IMR-90 (cell line): Measurements from ENCODE around the gene OGG1. TPM values are rescaled to one million over a fixed set of nuclear protein-coding genes. Genes with fewer than 3 reads are reported as not detected.
A peak's percentile ranks its signal among the peaks of the same experiment; 100 is the strongest.

Source experiments
- ATAC-seq: fragments of 200-7000 bp; cut with Tn5 transposase; 2 replicates; pipeline ENCODE4 v1.9.1; 2020; ENCODE audit warnings: low read depth, mild to moderate bottlenecking, moderate library complexity
- BruUV-seq: library from RNA; stranded (reverse); fragments of 400-500 nt; replicated peaks from 2 replicates; lab custom pipeline; 2021; lab: Mats Ljungman, UMichigan
- CTCF ChIA-PET: fragments of 300-600 bp; formaldehyde crosslinking; extraction: SDS; loops from one replicate; lab custom pipeline; 2021; ENCODE audit warnings: antibody characterized with exemption; lab: Yijun Ruan, JAX
- POLR2A ChIA-PET: fragments of 300-600 bp; sonication (Branson Sonifier 250); formaldehyde crosslinking; loops from one replicate; lab custom pipeline; 2022; ENCODE audit warnings: antibody characterized with exemption; ENCODE audit not compliant: unreplicated experiment; lab: Charles Lee
- DNase-seq: peaks from one replicate; pipeline ENCODE4 v3.0.0; 2013
- H2AFZ ChIP-seq: replicated peaks from 2 replicates; pipeline ENCODE3; 2013; ENCODE audit warnings: low read length, mild to moderate bottlenecking; ENCODE audit not compliant: poor library complexity
- H2AK5ac ChIP-seq: 2 replicates; pipeline ENCODE4 v1.6.1; 2013; ENCODE audit warnings: low read depth, low read length, inconsistent platforms
- H2AK9ac ChIP-seq: replicated peaks from 2 replicates; pipeline ENCODE3; 2013; ENCODE audit warnings: mild to moderate bottlenecking, low read depth, low read length, moderate library complexity; ENCODE audit not compliant: poor library complexity
- H2BK120ac ChIP-seq: 2 replicates; pipeline ENCODE4 v1.6.1; 2013; ENCODE audit warnings: low read depth, low read length, inconsistent platforms
- H2BK15ac ChIP-seq: 3 replicates; pipeline ENCODE4 v1.6.1; 2013; ENCODE audit warnings: low read depth, low read length, inconsistent platforms
- H2BK20ac ChIP-seq: 2 replicates; pipeline ENCODE4 v1.6.1; 2013; ENCODE audit warnings: low read depth, mild to moderate bottlenecking, inconsistent platforms, low read length, moderate library complexity
- H2BK5ac ChIP-seq: 2 replicates; pipeline ENCODE4 v1.6.1; 2013; ENCODE audit warnings: mild to moderate bottlenecking, low read depth, low read length, inconsistent platforms; ENCODE audit not compliant: poor library complexity, severe bottlenecking
- H3K14ac ChIP-seq: replicated peaks from 2 replicates; pipeline ENCODE4 v1.6.1; 2013; ENCODE audit warnings: low read depth, low read length, inconsistent platforms
- H3K18ac ChIP-seq: 2 replicates; pipeline ENCODE4 v1.6.1; 2013; ENCODE audit warnings: low read depth, low read length, control low read depth
- H3K23ac ChIP-seq: 2 replicates; pipeline ENCODE4 v1.6.1; 2013; ENCODE audit warnings: low read depth, low read length, inconsistent platforms
- H3K27ac ChIP-seq: 2 replicates; pipeline ENCODE4 v1.5.1; 2013; ENCODE audit warnings: mild to moderate bottlenecking, control low read depth, low read length; ENCODE audit not compliant: insufficient read depth
- H3K27me3 ChIP-seq: 2 replicates; pipeline ENCODE4 v1.6.1; 2013; ENCODE audit warnings: low read length; ENCODE audit not compliant: control insufficient read depth, insufficient read depth
- H3K36me3 ChIP-seq: 2 replicates; pipeline ENCODE4 v1.6.1; 2013; ENCODE audit warnings: low read length, mixed read lengths; ENCODE audit not compliant: control insufficient read depth, insufficient read depth
- H3K4ac ChIP-seq: 2 replicates; pipeline ENCODE4 v1.6.1; 2013; ENCODE audit warnings: low read depth, low read length, inconsistent platforms
- H3K4me1 ChIP-seq: 2 replicates; pipeline ENCODE4 v1.6.1; 2013; ENCODE audit warnings: low read length, mixed read lengths; ENCODE audit not compliant: control insufficient read depth, insufficient read depth
- H3K4me2 ChIP-seq: 2 replicates; pipeline ENCODE4 v1.6.1; 2013; ENCODE audit warnings: low read depth, mild to moderate bottlenecking, control low read depth, low read length, moderate library complexity
- H3K4me3 ChIP-seq: 2 replicates; pipeline ENCODE4 v1.5.1; 2013; ENCODE audit warnings: low read depth, mild to moderate bottlenecking, control low read depth, low read length, moderate library complexity; ENCODE audit not compliant: insufficient read depth
- H3K56ac ChIP-seq: 2 replicates; pipeline ENCODE4 v1.6.1; 2013; ENCODE audit warnings: low read length, inconsistent platforms; ENCODE audit not compliant: insufficient read depth; ENCODE audit errors: extremely low read depth
- H3K79me1 ChIP-seq, 2 experiments: 2 replicates each; pipeline ENCODE4 v1.6.1; 2013; ENCODE audit warnings: low read length in 2 of 2, inconsistent platforms in 1 of 2, low read depth in 1 of 2
- H3K9ac ChIP-seq: 2 replicates; pipeline ENCODE4 v1.6.1; 2013; ENCODE audit warnings: low read depth, low read length, control low read depth
- H3K9me1 ChIP-seq: 2 replicates; pipeline ENCODE4 v1.6.1; 2013; ENCODE audit warnings: low read length, inconsistent platforms; ENCODE audit not compliant: insufficient read depth
- H3K9me3 ChIP-seq: 2 replicates; pipeline ENCODE4 v1.6.1; 2013; ENCODE audit warnings: low read length; ENCODE audit not compliant: control insufficient read depth, insufficient read depth
- H4K20me1 ChIP-seq: 2 replicates; pipeline ENCODE4 v1.6.1; 2013; ENCODE audit warnings: low read length, inconsistent platforms; ENCODE audit not compliant: insufficient read depth
- H4K5ac ChIP-seq: 2 replicates; pipeline ENCODE4 v1.6.1; 2013; ENCODE audit warnings: mild to moderate bottlenecking, low read depth, low read length, control low read depth
- H4K8ac ChIP-seq, 2 experiments: 2 replicates each; pipeline ENCODE4 v1.6.1; 2013; ENCODE audit warnings: low read depth in 2 of 2, low read length in 2 of 2, control low read depth in 1 of 2, inconsistent platforms in 1 of 2
- H4K91ac ChIP-seq: 2 replicates; pipeline ENCODE4 v1.6.1; 2013; ENCODE audit warnings: low read depth, low read length, inconsistent platforms; ENCODE audit not compliant: insufficient read depth
- BHLHE40 ChIP-seq: fragments of 150-350 bp; IDR thresholded peaks from 2 replicates; pipeline ENCODE4 v1.6.1; 2016; ENCODE audit warnings: mild to moderate bottlenecking, low read depth, low read length
- CEBPB ChIP-seq: IDR thresholded peaks from 2 replicates; pipeline ENCODE4 v1.6.1; 2012; ENCODE audit warnings: low read depth, low read length, improper control_type of control experiment
- CHD1 ChIP-seq: IDR thresholded peaks from 2 replicates; pipeline ENCODE4 v1.6.1; 2012; ENCODE audit warnings: low read depth, low read length, improper control_type of control experiment
- CTCF ChIP-seq: conservative IDR thresholded peaks from 2 replicates; pipeline ENCODE4 v1.5.1; 2012; ENCODE audit warnings: mild to moderate bottlenecking, low read depth, low read length, improper control_type of control experiment
- ELK1 ChIP-seq: fragments of 150-350 bp; IDR thresholded peaks from 2 replicates; pipeline ENCODE4 v1.6.1; 2016; ENCODE audit warnings: low read depth, mild to moderate bottlenecking, low read length, moderate library complexity, borderline replicate concordance
- FOS ChIP-seq: fragments of 150-350 bp; IDR thresholded peaks from 2 replicates; pipeline ENCODE4 v1.6.1; 2016; ENCODE audit warnings: low read depth, low read length
- MAFK ChIP-seq: IDR thresholded peaks from 2 replicates; pipeline ENCODE4 v1.6.1; 2012; ENCODE audit warnings: low read depth, low read length, improper control_type of control experiment
- MAZ ChIP-seq: IDR thresholded peaks from 2 replicates; pipeline ENCODE4 v1.6.1; 2012; ENCODE audit warnings: low read depth, mild to moderate bottlenecking, low read length, improper control_type of control experiment, moderate library complexity, borderline replicate concordance
- MXI1 ChIP-seq: IDR thresholded peaks from 2 replicates; pipeline ENCODE4 v1.6.1; 2012; ENCODE audit warnings: low read depth, mild to moderate bottlenecking, low read length, moderate library complexity, borderline replicate concordance
- NFE2L2 ChIP-seq: fragments of 150-350 bp; IDR thresholded peaks from 2 replicates; pipeline ENCODE4 v1.6.1; 2016; ENCODE audit warnings: low read depth, mild to moderate bottlenecking, low read length
- POLR2A ChIP-seq: IDR thresholded peaks from 2 replicates; pipeline ENCODE4 v1.6.1; 2012; ENCODE audit warnings: mild to moderate bottlenecking, low read depth, low read length
- RAD21 ChIP-seq: IDR thresholded peaks from 2 replicates; pipeline ENCODE4 v1.6.1; 2012; ENCODE audit warnings: low read length, improper control_type of control experiment
- RCOR1 ChIP-seq: IDR thresholded peaks from 2 replicates; pipeline ENCODE4 v1.6.1; 2012; ENCODE audit warnings: mild to moderate bottlenecking, low read length, improper control_type of control experiment; ENCODE audit not compliant: insufficient replicate concordance
- RFX5 ChIP-seq: IDR thresholded peaks from 2 replicates; pipeline ENCODE4 v1.8.0; 2012; ENCODE audit warnings: low read depth, mild to moderate bottlenecking, low read length, moderate library complexity
- SMC3 ChIP-seq: fragments of 150-350 bp; IDR thresholded peaks from 2 replicates; pipeline ENCODE4 v1.6.1; 2016; ENCODE audit warnings: low read depth, mild to moderate bottlenecking, antibody characterized with exemption, low read length, moderate library complexity
- USF2 ChIP-seq: fragments of 150-350 bp; IDR thresholded peaks from 2 replicates; pipeline ENCODE4 v1.6.1; 2017; ENCODE audit warnings: mild to moderate bottlenecking, antibody characterized with exemption, low read length, low read depth
- whole genome bisulfite sequencing, 2 experiments: methylation state at CpG; one replicate each; pipeline versions ENCODE4 v1.1.5 to v1.1.7; 2013; ENCODE audit warnings: missing lambda C conversion rate in 2 of 2; ENCODE audit not compliant: insufficient read length in 1 of 2; ENCODE audit errors: extremely low coverage in 2 of 2; 5-methylcytosine and 5-hydroxymethylcytosine counted together
- dilution Hi-C: fragments of 300-500 bp; cut with HindIII; formaldehyde crosslinking; loops from one replicate; pipeline ENCODE4 v1.14.3; 2018; ENCODE audit warnings: low sequenced_read_pairs; ENCODE audit not compliant: unreplicated experiment
- in situ Hi-C: fragments of 300-500 bp; cut with MboI; formaldehyde crosslinking; loops from 3 replicates; pipeline ENCODE4 v1.14.3; 2019; ENCODE audit warnings: low sequenced_read_pairs, inconsistent platforms, mixed read lengths
- intact Hi-C: fragments of 100-400 bp; cut with micrococcal nuclease; formaldehyde crosslinking; loops from 2 replicates; pipeline ENCODE4 v1.10.0; 2022
- polyA plus RNA-seq, 3 experiments: library from polyadenylated mRNA; depleted of rRNA; stranded (reverse); fragments of >200 nt; gene quantifications; 2 replicates each; pipeline ENCODE4 v1.2.3, GENCODE V29; 2012; ENCODE audit warnings: low replicate concordance in 1 of 3
- total RNA-seq: library from RNA; depleted of rRNA; stranded (reverse); fragments of >200 nt; gene quantifications from 2 replicates; pipeline ENCODE4 v1.2.3, GENCODE V29; 2012

OGG1 gene
- total and polyA plus RNA-seq, 2 of the 4 experiments (the other 2 are of a cell fraction) = 14.9 to 25.6 TPM

- whole genome bisulfite sequencing, 2 experiments = 90% methylated on average over 3 of the region's 6 CpGs; no CpG with 5 or more reads in 1 of the 2 experiments
- Histone ChIP-seq H3K9ac (no peak overlapping the region), H4K5ac (no peak overlapping the region), H2BK5ac (no peak overlapping the region), H4K91ac (no peak overlapping the region), H3K9me3 (no peaks in the 10 kb centered on the region), H3K4me3 (no peak overlapping the region), H4K8ac (no peak overlapping the region), H3K27me3 (no peaks in the 10 kb centered on the region), H3K56ac (no peak overlapping the region), H3K79me1 (peaks cover 26 to 29% of the 10 kb centered on the region in 2 experiments), H2AK5ac (no peak overlapping the region), H3K27ac (no peak overlapping the region), H3K18ac (no peak overlapping the region), H3K23ac (no peak overlapping the region), H2BK120ac (no peak overlapping the region), H2BK20ac (no peak overlapping the region), H3K4me1 (peaks cover 9% of the 10 kb centered on the region), H3K4me2 (no peak overlapping the region), H4K20me1 (0 out of 2 replicates have a peak, but pooled peaks cover 1% of the 10 kb centered on the region), H3K9me1 (peaks cover 15% of the 10 kb centered on the region), H2BK15ac (no peak overlapping the region), H3K4ac (no peak overlapping the region), H2AK9ac (peak overlapping the region; percentile 55), H3K14ac (no peak overlapping the region), H3K36me3 (peaks cover 45% of the 10 kb centered on the region), H2AFZ (no peak overlapping the region)
- in situ Hi-C loops = no loop called here
- no peak for ATAC-seq
- DNase-seq = peak; percentile 55
- CTCF ChIA-PET = no interaction called here
- POLR2A ChIA-PET = no interaction called here
- intact Hi-C loops = no loop called here
- dilution Hi-C loops = no loop called here
- no TSS peak for BruUV-seq
- no peak for TF ChIP-seq BHLHE40
- no peak for TF ChIP-seq ELK1
- TF ChIP-seq RFX5 = no peak
- TF ChIP-seq RAD21 = no peak
- TF ChIP-seq POLR2A = no peak
- no peak for TF ChIP-seq NFE2L2
- no peak for TF ChIP-seq CTCF
- no peak for TF ChIP-seq USF2
- TF ChIP-seq CHD1 = no peak
- no peak for TF ChIP-seq CEBPB
- TF ChIP-seq MAZ = no peak
- TF ChIP-seq SMC3 = no peak
- no peak for TF ChIP-seq MAFK
- TF ChIP-seq MXI1 = no peak
- no peak for TF ChIP-seq FOS
- TF ChIP-seq RCOR1 = no peak
Measured at GRCh38 chr3:9787714-9788113, 38.0 kb downstream of the OGG1 start.
